ENCODE results near the gene MAPK13. TPM values are rescaled to one million over a fixed set of nuclear protein-coding genes. Genes with fewer than 3 reads are reported as not detected.

The MAPK13 gene
- total and polyA plus RNA-seq, 3 donors from 2014 or later, result 57.5 to 109 (median 61.7) TPM

GRCh38 chr6:36113049-36113448 lies 17.3 kb upstream of the MAPK13 start:
- intact Hi-C loops (cut with DNase I; ENCODE audit: low total_unique reads), result no loop called here
- Histone ChIP-seq H3K4me1 (peaks cover 3% of the 10 kb centered on the region), H3K9me3 (no peaks in the 10 kb centered on the region), H3K27ac (no peak overlapping the region), H3K4me3 (no peak overlapping the region), H3K27me3 (no peaks in the 10 kb centered on the region), H3K36me3 (ENCODE audit: low read depth, missing control alignments) (no peaks in the 10 kb centered on the region)
- TF ChIP-seq POLR2A (IDR thresholded peaks at IDR 0.05), result no peak
- TF ChIP-seq, protein P1, sequence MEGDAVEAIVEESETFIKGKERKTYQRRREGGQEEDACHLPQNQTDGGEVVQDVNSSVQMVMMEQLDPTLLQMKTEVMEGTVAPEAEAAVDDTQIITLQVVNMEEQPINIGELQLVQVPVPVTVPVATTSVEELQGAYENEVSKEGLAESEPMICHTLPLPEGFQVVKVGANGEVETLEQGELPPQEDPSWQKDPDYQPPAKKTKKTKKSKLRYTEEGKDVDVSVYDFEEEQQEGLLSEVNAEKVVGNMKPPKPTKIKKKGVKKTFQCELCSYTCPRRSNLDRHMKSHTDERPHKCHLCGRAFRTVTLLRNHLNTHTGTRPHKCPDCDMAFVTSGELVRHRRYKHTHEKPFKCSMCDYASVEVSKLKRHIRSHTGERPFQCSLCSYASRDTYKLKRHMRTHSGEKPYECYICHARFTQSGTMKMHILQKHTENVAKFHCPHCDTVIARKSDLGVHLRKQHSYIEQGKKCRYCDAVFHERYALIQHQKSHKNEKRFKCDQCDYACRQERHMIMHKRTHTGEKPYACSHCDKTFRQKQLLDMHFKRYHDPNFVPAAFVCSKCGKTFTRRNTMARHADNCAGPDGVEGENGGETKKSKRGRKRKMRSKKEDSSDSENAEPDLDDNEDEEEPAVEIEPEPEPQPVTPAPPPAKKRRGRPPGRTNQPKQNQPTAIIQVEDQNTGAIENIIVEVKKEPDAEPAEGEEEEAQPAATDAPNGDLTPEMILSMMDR (IDR thresholded peaks at IDR 0.05), result no peak
- DNase-seq, result no peak

DNA sequence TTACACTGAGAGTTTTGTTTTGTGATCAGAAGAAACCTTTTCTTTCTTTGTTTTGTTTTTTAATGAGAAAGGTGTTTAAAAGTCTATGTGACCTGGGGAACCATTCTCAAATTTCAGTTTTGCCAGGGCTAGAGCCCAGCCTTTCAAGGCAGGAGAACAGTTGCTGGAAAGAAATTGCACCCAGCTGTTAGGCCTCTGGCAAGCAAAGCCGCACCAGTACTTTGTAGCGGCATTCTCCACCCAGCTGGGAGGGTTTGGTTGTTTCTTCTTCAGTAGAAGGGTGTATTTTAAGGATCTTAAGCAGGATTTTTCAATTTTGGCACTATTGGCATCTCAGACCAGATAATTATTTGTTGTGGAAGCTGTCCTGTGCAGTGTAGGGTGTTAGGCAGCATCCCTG lies 16.6 kb upstream of the MAPK13 start:
- H3K4me1 ChIP-seq, result peaks cover 3% of the 10 kb centered on the region
- no peak overlapping the region for H3K27ac ChIP-seq
- no peaks in the 10 kb centered on the region for H3K9me3 ChIP-seq
- no peaks in the 10 kb centered on the region for H3K36me3 ChIP-seq (ENCODE audit: low read depth, missing control alignments)
- no peak overlapping the region for H3K4me3 ChIP-seq
- 50 to 57% methylated on average over 2 of the region's 2 CpGs for WGBS, 2 donors
- H3K27me3 ChIP-seq, result no peaks in the 10 kb centered on the region
- intact Hi-C loops (cut with DNase I; ENCODE audit: low total_unique reads), result no loop called here
- TF ChIP-seq, protein P1 (IDR thresholded peaks at IDR 0.05), result no peak
- TF ChIP-seq POLR2A (IDR thresholded peaks at IDR 0.05), result no peak
- no peak for DNase-seq

DNA sequence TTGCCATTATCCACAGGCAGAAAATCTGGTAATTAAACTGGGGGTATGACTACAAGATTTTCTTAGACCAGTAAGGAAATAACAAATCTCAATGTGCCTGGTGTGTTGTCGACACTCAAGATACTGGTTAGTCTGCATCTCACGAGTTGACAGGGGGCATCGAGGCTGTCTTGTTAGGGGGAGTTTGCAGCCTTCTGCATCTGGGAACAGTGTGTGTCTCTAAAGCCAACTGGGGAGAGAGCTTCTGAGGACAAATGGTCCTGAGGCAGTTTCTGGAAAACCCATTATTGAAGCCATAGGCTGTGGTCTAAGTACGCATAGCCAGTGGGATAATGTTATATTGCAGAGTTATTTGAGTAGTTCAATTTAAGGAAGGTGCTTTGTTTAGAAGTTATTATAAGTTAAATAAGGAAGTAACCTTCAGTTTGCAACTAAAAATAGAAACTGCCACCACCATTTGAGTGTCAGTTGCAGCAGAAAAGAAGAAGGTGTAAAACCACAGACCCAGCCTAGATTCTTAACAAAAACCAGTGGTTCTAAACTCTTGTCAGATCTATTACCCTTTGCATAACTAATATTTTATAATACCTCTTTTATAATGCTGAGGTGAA lies 15.4 kb upstream of the MAPK13 start:
- no peaks in the 10 kb centered on the region for H3K36me3 ChIP-seq (ENCODE audit: low read depth, missing control alignments)
- 60 to 93% methylated on average over 4 of the region's 4 CpGs for WGBS, 2 donors
- H3K4me3 ChIP-seq, result no peak overlapping the region
- H3K4me1 ChIP-seq, result peaks cover 3% of the 10 kb centered on the region
- no peaks in the 10 kb centered on the region for H3K9me3 ChIP-seq
- no peaks in the 10 kb centered on the region for H3K27me3 ChIP-seq
- intact Hi-C loops (cut with DNase I; ENCODE audit: low total_unique reads), result no loop called here
- TF ChIP-seq POLR2A (IDR thresholded peaks at IDR 0.05), result no peak
- TF ChIP-seq, protein P1 (IDR thresholded peaks at IDR 0.05), result no peak
- no peak for DNase-seq
- no peak overlapping the region for H3K27ac ChIP-seq

GRCh38 chr6:36115412-36115811 lies 14.9 kb upstream of the MAPK13 start:
- intact Hi-C loops (cut with DNase I; ENCODE audit: low total_unique reads), result no loop called here
- Histone ChIP-seq H3K4me1 (peaks cover 3% of the 10 kb centered on the region), H3K27ac (no peak overlapping the region), H3K27me3 (no peaks in the 10 kb centered on the region), H3K36me3 (ENCODE audit: low read depth, missing control alignments) (no peaks in the 10 kb centered on the region), H3K4me3 (no peak overlapping the region), H3K9me3 (no peaks in the 10 kb centered on the region)
- WGBS, 2 donors, result 89 to 94% methylated on average over 10 of the region's 10 CpGs
- no peak for DNase-seq
- no peak for TF ChIP-seq POLR2A (IDR thresholded peaks at IDR 0.05)
- TF ChIP-seq, protein P1 (IDR thresholded peaks at IDR 0.05), result no peak

Data from testis (tissue), 3 donors.